IPS DF 19.7 (cell line): Measurements from ENCODE around the gene TGFB1I1.
"Not testable (repeated sequence)": the region's sequence is repeated elsewhere in the genome, so short reads cannot be mapped to it uniquely, and the experiment has no call there.

Experiments
- DNase-seq: peaks from one replicate; pipeline ENCODE4 v3.0.0-alpha.2; 2013; ENCODE audit warnings: low read depth, low spot score

TGFB1I1 gene

GRCh38 chr16:31471875-31472708 is at the start of gene TGFB1I1:
TGFB1I1 (plus strand) TSS chr16:31472152; CDS start chr16:31472189, 37 bp downstream.
- DNase-seq, result no peak

GRCh38 chr16:31423241-31423640 is 48.7 kb upstream of the TGFB1I1 start:
- DNase-seq, result no peak

DNA sequence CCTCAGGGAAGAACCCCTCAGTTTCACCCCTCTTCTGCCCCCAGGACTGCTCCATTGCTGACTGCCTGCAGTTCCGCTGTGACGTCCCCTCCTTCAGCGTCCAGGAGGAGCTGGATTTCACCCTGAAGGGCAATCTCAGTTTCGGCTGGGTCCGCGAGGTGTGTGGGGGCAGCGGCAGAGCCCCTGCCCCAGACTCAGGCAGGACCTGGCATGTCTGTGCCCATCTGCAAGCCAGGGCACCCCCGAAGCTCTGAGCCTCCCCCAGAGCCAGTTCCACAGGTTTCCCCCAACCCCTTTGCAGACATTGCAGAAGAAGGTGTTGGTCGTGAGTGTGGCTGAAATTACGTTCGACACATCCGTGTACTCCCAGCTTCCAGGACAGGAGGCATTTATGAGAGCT is 48.2 kb upstream of the TGFB1I1 start:
- no peak for DNase-seq

- DNase-seq, result no peak
Measured at GRCh38 chr16:31427441-31428278, 44.3 kb upstream of the TGFB1I1 start.

- no peak for DNase-seq
Measured at GRCh38 chr16:31428279-31428597, 43.7 kb upstream of the TGFB1I1 start, which contains the start of gene COX6A2. COX6A2 (minus strand) TSS chr16:31428360; CDS start chr16:31428325, 35 bp downstream.

DNA sequence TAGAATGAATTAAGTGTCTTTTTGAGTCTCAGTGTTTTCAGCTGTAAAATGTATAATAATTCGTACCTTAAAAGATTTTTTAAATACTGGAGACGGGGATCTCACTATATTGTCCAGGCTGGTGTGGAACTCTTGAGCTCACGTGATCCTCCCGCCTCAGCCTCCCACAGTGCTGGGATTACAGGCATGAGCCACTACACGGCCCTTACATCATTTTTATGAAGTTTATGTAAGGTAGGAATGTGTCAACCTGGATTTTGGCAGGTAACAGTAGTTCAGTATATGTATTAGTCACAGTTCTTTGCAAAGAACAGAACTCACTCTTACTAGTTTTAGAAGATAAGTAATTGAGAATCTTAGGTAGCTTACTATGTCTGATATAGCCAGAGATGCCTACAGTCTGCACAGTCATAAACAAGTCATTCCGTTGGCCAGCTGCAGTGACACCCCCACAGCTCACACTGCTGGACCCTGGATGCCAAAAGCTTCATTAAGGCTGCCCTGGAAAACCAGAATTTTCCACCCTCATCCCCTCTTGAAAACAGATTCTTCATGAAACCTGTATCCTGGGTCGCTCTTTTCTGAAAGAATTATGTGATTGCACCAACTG is 43.2 kb upstream of the TGFB1I1 start:
- no peak for DNase-seq

- no peak for DNase-seq
Measured at GRCh38 chr16:31429314-31429713, 42.6 kb upstream of the TGFB1I1 start.

DNA sequence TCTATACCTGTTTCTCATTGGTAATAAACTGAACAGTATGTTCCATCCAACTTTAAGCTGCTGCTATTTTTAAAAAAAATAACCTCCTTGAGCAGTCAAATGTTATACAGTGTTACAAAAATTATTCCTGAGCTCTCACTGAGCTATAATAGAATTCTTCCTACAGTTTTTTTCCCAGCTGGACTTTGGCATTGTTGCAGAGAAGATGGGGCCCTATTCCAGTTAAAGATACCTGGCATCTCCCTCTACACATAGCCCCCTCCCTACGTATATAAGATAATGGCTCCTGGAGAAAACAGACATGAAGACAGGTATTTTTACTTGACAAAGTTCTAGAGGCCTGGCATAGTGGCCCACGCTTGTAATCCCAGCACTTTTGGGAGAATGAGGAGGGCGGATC is 42.2 kb upstream of the TGFB1I1 start:
- no peak for DNase-seq

- DNase-seq, result no peak
Measured at GRCh38 chr16:31430380-31431052, 41.4 kb upstream of the TGFB1I1 start.

DNA sequence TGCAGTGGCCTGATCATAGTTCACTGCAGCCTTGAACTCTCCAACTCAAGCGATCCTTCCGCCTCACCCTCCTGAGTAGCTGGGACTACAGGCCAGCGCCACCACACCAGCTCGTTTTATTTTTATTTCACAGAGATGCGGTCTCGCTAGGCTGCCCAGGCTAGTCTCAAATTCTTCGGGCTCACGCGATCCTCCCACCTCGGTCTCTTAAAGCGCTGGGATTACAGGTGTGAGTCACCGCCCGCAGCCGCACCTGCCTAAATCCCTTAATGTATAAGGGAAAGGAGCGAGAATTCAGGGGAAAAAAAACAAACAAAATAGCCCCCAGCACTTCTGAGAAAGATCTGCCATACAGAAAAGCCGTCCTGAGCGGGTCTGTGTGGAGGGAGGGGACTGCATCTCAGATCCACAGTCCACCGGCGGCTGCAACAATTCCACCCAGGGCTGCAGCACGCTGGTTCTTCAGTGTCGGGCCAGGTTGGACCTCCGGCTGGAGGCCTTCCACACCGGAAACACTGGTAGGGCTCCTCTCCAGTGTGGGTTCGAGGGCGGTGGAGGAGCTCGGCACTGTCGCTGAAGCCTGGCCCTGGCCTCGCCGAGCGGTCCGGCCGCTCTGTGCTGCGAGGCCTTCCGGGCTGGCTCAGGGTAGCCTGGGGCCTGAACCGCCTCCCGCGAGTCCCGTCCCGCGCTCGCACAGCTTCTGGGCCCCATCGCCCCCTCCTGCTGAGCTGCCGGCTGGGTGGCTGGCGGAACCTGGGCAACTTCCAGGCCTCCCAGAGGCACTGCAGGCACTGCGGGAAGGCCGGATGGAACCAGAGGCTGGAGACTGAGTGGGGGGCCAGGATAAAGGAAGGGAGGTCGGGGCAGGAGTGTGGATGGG is 36.4 kb upstream of the TGFB1I1 start:
- no peak for DNase-seq

- no peak for DNase-seq
Measured at GRCh38 chr16:31436221-31437045, 35.5 kb upstream of the TGFB1I1 start.

- DNase-seq, result no peak
Measured at GRCh38 chr16:31438414-31438813, 33.5 kb upstream of the TGFB1I1 start.

DNA sequence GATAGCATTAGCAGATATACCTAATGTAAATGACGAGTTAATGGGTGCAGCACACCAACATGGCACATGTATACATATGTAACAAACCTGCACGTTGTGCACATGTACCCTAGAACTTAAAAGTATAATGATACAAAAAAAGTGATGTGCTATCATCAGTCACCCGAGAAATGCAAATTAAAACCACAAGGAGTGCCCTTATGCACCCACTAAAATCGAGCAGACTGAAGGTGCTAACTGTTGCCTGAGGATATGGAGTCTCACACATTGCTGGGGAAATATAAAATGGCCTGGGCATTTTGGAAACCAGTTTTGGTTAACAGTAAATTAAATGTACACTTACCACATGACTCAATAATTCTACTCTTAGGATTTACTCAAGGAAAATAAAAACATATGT is 32.9 kb upstream of the TGFB1I1 start:
- DNase-seq, result not testable (repeated sequence)

DNA sequence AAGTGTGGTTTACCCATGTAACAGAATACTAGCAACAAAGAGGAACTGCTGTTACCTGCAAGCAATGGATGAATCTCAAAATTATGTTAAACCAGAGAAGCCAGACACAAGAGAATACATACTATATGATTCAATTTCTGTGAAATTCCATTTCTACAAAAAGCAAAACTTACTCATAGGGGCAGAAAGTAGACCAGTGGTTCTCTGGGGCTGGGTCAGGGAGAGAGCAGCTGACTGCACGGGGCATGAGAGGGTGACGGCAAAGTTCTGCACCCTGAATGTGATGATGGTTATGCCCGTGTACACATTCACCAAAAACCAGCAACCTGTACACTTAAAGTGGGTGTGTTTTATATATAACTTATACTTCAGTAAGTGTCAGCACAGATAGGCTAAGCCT is 32.4 kb upstream of the TGFB1I1 start:
- no peak for DNase-seq

DNA sequence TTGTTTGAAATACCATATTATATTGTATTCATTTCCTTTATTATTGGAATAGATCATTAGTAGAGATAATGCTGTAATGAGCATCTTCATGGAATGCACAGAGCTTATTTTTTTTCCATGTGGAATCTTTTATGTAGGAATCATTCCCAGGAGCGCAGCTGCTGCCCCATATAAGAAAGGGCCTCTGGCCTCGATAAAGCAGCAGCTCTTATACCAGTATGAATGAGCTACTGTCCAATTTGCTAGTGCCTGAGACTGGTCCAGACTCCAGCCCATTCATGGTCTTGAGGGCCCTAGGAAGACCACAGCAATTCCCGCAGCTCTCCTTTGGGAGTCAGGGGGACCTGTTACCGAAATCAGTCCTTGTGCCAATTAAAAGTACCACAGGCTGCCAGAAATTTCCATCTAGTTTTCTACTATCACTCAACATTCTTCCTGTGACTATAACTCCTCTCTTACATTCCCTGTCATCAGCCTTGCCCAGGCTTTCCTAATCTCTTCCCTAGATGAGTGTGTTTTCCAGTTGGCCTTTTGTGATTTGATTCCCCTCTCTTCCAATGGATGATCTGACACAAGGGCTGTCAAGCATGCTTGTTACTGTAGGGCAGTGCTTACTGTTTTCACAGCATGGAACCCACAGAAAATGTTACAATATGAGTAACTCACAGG is 31.3 kb upstream of the TGFB1I1 start:
- DNase-seq, result no peak

- DNase-seq, result no peak
Measured at GRCh38 chr16:31441956-31442355, 30.0 kb upstream of the TGFB1I1 start.

GRCh38 chr16:31445931-31446330 is 26.0 kb upstream of the TGFB1I1 start:
- DNase-seq, result not testable (repeated sequence)

DNA sequence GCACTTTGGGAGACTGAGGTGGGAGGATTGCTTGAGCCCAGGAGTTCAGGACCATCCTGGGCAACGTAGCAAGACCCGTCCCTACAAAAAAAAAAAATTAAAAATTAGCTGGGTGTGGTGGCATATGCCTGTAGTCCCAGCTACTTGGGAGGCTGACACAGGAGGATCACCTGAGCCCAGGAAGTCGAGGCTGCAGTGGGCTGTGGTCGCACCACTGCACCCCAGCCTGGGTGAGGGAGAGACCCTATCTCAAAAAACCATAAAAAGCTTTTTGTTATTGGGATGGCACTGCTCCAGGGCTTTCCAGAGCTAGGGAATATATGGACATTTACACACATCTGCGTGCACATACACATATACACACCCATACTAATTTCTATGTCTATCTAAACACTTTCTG is 20.8 kb upstream of the TGFB1I1 start:
- no peak for DNase-seq

DNA sequence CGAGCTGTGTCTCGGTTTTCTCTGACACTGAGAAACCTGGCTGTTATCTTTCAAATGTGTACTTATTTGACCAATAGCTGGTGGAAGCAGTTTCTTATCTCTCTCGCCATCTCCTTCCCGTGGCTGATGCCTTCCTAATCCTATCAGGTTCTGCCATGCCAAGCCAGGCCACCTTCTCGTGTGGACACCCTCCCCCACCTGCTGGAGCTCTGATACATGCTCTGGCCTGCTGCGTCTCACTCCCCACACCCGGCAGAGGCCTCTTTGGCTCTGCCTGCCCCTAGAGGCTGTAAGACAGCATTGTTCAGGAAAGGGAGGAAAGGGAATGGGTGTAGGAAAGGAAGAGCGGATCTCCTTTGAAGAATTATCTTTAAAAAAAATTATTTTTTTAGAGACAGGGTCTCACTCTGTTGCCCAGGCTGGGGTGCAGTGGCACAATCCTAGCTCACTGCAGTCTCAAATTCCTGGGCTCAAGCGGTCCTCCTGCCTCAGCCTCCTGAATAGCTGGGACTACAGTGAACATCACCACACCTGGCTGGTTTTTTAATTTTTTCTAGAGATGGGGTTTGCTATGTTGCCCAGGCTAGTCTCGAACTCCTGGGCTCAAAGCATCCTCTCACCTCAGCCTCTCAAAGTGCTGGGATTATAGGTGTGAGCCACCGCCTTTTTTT is 20.1 kb upstream of the TGFB1I1 start:
- DNase-seq, result no peak
